HG03175 (cell line): ENCODE results near the gene APPL2.
"Not testable (repeated sequence)": the region's sequence is repeated elsewhere in the genome, so short reads cannot be mapped to it uniquely, and the experiment has no call there.

ENCODE experiments used
- ATAC-seq: cut with Tn5 transposase; IDR thresholded peaks from one replicate; pipeline ENCODE4 v1.9.1; 2021; ENCODE audit warnings: mild to moderate bottlenecking, moderate library complexity; ENCODE audit not compliant: unreplicated experiment

The APPL2 gene

DNA sequence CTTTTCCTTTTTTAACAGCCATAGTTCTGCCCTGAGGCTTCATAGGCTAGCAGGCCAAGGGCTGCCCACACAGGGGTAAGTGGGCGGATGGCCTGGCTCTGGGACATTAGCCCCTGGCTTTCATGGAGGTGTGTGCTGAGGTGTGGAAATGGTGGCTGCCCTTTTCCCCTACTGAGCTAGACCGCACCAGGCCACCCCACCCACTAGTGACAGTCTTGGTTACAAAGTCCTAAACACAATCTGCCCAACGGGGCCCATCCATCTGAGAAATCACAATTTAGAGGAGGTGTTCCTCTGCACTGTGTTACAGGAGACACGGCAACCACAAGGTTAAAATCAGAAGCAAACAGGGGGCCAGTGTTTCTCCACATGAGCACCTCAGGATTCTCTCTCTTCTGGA is 35.6 kb downstream of the APPL2 start:
- ATAC-seq = no peak

DNA sequence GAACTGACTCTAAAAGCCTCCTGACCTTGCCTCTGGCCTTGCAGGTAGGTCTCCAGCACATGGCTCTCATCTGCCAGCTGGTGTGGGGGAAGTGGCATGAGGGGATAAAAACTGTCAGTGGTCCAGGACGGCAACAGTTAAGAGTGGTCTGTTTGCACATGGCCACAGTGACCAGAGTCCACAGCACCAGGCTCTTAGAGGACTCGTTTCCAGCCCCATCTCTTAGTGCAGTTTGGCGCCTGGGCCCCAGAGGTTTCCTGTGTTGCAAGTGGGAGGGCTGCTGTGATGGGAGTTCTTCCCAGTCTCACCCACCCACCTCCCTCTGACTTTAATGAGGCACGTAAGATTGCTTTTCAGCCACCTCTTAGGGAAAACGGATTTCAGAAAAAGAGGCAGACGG is 37.0 kb downstream of the APPL2 start:
- ATAC-seq = no peak

DNA sequence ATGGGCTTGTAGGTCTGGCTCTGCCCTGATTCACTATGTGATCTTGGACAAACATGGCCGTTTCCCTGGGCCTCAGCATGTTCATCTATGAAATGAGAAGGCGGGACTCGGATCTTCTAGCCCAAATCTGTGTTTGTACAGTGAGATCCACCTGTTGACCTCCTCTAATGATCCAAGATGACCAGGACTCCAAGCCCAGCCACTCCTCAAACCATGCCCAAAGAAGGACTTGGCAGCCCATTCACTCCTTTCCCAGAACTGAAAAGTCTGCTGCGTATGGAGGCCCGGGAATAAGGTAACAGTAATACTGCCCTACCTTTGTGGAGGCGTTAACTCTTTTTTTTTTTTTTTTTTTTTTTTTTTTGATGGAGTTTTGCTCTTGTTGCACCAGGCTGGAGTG is 39.9 kb downstream of the APPL2 start:
- ATAC-seq = no peak

DNA sequence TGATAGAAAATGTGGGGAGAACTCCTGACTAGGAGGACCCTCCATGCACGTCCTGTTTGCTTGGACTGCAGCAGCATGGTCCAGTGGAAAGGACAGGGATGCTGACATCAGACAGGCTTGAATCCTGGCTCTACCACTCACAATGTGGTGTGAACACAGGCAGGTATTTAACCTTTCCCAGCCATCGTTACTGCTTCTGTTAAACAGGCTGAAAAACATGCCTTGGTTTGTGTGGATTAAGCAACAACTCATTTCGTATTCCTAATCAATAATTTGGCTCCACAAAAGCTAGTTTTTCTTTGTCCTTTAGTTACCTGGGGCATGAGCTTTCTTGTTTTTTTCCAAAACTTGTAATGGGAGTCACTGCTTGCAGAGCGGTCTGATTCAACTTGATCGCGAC is 41.0 kb downstream of the APPL2 start:
- no peak for ATAC-seq

DNA sequence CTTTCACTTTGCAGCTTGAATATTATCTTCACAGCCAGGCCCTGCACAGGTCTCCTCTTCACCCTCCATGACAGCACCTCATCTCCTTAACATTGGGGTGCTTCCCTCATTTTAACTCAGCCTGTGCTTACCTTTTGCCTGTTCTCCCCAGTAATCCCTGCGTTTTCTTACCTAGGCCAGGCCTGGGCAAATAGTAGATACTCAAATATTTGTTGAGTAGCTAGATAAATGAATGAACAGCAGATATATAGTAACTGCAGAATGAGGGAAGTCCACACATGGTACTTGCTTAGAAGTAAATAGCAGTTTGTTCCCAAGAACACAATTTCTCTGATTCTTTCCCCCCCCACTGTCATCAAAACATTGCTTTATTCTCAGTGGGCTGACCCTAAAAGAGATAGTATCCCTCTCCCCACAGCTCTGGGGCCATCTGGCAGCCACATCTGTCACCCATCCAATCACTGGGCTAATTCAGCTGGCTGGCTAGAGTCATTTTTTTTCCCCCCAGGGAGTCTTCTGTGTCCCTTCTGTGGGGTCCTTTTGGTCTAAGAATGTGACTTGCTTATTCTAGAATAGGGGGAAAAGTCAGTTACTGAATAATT is 43.2 kb downstream of the APPL2 start:
- ATAC-seq = no peak

DNA sequence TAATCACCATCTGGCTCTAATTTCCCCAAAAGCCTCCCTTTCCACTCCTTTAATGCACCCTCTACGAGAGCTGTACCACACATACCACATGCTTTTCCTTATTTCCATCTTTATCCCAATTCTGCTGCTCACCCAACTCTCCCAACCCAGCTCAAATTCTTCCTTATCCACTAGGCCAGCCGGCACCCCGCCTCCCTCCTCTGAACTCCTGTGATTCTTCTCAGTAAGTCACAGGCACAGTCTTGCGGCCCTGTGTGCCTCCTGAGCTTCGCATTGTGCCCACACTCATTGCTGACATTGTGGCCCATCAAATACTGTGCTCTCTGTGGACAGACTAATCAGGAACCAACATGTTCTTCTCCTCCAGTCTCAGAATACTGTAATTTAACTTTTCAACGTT is 45.4 kb downstream of the APPL2 start:
- no peak for ATAC-seq

DNA sequence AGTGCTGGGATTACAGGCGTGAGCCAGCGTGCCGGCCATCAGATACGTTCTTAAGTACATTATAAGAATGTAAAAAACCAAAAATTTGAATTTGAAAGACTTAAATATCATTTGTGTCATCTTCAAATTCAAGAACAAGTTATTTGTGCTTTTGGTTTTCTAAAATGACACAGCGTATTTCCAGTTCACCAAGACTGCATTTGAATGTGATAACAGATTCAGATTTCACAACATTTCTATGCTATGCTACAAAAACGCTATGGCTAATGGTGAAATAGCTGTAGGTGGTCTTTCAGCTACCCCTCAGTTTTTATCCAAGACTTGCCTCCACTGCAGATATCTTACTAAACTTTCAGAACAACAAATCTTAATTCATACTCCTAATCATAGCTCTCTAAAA is 46.7 kb downstream of the APPL2 start:
- ATAC-seq = no peak

DNA sequence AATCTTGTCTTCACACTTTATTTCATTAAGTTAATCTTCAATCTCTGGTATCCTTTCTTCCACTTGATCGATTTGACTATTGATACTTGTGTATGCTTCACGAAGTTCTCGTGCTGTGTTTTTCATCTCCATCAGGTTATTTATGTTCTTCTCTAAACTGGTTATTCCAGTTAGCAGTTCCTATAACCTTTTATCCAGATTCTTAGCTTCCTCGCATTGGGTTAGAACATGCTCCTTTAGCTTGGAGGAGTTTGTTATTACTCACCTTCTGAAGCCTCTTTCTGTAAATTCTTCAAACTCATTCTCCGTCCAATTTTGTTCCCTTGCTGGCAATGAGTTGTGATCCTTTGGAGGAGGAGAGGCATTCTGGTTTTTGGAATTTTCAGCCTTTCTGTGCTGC is 52.0 kb downstream of the APPL2 start:
- not testable (repeated sequence) for ATAC-seq

DNA sequence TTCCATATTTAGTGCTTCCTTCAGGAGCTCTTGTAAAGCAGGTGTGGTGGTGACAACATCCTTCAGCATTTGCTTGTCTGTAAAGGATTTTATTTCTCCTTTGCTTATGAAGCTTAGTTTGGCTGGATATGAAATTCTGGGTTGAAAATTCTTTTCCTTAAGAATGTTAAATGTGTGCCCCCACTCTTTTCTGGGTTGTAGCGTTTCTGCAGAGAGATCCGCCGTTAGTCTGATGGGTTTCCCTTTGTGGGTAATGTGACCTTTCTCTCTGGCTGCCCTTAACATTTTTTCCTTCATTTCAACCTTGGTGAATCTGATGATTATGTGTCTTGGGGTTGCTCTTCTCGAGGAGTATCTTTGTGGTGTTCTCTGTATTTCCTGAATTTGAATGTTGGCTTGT is 52.6 kb downstream of the APPL2 start:
- ATAC-seq = not testable (repeated sequence)

DNA sequence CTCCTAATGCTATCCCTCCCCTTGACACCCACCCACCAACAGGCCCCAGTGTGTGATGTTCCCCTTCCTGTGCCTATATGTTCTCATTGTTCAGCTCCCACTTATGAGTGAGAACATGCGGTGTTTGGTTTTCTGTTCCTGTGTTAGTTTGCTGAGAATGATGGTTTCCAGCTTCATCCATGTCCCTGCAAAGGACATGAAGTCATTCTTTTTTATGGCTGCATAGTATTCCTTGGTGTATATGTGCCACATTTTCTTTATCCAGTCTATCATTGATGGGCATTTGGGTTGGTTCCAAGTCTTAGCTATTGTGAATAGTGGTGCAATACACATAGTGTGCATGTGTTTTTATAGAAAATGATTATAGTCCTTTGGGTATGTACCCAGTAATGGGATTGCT is 56.9 kb downstream of the APPL2 start:
- ATAC-seq = not testable (repeated sequence)

DNA sequence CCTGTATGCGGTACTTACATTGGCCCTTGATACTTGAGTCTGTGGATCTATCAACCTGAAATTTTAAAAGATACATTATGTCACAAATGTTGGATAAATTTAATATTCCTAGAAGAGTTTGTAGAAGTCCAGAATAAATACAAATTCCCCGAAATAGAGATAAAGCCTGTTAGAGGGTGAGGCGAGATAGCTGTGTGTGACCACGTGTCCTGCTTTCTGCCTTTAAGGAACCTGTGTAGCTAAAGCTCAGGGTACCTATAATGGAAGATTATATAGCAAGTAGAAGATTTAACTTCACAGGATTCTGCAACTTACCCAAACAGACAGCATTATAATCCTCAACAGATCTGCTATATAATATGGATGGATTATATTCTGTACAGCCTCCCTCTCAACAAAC is 58.8 kb downstream of the APPL2 start:
- no peak for ATAC-seq

DNA sequence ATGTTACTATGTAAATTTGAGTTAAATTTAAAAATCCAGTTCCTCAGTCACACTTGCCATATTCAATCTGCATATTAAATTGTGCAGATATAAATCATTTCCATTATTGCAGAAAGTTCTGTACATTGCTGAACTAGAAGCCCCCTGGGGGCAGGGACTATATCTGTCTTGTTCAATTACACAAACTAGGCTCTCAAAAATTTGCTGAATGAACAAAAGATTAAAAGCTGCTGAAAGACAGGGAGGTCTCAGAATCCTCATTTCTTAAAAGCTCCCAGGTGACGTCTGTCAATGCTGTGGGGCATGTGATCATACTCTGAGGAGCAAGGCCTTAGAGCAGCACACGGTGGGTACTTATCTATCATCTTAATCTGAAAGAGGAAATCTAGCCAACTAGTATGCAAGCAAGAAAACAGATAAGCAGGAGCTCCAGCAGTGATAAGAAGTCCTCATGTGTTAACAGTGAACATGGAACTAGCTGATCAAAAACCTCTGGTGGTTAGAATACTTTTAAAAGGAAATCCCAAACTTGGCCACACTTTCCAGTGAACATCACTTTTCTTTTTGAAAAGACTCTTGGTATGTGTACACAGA is 60.5 kb downstream of the APPL2 start:
- ATAC-seq = no peak

DNA sequence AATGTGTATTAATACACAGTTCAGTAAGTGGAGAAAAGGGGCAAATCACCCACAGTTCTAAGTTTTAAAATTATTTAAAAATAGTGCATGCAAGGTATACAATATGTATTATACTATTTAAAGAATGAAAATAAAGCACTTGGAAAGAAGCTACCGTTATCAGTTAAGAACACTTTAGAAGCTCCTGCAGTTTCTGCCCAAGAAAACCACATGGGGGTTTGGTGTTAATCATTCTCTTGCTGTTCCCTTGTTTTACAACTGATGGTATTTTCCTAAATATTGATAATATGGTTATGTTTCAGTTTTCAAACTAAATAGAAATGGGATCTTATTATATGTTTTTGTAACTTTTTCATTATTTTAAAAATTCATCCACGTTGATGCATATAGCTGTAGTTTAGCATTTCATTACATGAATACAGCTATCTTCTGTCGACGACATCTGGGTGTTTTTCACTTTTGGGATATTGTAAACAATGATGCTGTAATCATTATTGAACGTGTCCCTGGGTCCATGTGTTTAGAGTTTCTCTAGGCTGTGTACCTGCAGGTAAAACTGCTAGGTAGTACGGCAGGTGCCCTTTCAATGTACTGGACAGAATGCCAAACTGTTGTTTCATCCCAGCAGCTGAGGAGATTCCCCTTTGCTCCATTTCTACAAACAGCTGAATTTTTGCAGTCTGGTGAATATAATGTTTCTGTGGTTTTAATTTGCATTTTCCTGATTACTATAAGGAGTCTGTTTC is 64.1 kb downstream of the APPL2 start:
- no peak for ATAC-seq

DNA sequence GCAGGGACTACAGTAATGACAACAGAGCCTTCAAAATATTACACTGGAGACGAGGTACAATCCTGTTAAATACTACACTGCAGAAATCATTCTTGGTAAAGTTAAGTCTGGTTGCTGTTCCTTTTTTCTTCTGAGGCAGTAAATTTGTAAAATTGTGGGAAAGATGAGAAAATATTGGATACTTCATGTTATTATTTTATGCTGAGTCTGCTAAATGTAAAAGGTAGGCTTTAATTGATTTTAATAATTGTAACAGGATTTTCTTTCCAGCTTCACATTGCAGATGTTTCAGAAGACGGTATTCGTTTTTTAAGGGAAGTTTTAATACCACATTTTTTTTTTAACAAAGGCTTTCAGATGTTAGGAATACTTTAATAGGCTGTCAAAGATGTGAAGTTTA is 65.8 kb downstream of the APPL2 start:
- no peak for ATAC-seq

DNA sequence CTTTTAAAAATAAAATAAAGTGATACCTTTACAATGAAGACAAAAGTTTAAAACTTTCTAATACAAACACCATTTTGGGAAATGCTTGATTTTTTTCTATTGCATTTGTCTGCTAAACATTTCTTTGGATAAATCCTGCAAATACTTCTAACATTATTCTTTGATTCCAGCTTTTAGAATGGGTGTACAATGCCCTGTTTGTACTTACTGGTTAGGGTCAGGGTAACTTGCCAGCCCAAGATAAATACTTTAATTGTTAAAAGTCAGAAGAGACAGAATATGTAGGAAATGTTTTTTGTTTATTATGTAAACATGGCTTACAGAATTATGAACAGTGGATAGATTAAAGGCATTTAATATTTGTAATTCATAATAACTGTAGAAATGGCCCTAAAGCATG is 68.0 kb downstream of the APPL2 start:
- no peak for ATAC-seq

DNA sequence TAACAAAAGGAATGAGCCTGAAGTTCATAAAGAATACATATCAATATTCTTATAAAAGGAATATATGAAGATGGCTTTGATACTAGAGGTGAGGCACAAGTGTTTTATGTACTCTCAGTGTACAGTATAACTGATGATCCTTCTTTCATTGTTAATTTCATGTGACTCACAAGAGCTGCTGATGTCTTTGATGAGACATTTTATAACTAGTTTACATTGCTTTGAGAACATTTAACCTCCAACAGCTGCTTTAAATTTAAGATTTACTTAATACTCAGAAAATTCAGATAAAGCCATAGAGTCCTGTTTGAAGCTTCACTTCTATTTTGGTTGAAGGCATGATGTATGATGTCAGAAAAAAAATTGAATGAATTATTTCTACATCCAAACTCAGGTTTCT is 68.6 kb downstream of the APPL2 start:
- ATAC-seq = no peak

DNA sequence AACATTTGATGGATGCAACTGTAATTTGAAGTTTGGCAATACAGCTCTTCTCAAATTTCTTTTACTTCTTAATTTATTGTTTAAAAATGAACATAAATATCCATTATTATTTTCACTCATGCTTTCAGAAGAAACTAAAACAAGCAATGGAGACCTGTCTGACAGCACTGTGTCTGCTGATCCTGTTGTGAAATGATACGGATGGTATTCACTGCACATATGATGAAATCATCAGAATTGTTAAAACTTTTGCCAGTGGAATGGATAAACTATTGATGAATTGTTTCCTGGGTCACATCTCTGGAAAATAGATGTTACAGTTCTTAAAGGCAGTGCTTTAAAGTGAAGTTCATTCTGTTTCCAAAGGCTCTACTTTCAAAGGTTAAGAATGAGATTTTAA is 69.2 kb downstream of the APPL2 start:
- ATAC-seq = no peak

DNA sequence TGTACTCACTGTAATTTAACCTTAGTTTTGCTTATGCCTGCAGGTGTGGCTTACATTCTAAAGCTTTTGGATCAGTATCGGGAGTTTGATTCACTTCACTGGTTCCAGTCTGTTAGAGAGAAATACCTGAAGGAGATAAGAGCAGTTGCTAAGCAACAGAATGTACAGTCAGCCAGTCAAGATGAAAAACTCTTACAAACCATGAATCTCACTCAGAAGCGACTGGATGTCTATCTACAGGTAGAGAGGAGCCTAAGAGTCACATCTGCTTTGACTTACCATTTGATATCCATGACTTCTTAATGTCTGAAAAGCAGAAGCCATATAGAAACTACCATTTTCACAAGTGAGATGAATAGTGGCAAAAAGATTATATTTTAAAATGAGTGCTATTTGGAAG is 71.9 kb downstream of the APPL2 start:
- no peak for ATAC-seq

DNA sequence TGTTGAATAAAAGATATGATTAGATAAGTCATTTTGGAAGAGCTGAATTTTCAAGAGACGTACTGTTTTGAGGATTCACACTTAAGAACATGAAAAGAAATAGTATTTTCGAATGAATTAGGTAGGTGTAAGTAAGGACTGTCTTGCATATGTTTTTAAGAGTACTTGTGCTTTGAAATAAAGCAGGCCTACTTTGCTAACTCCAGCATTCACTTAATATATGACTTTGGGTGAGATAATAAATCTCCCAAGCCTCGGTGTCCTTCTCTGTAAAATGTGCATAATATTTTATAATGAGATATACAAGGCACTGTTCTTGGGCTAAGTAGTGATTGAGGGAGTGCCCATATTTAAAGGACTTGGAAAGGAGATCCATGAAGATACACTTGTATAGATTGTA is 73.8 kb downstream of the APPL2 start:
- no peak for ATAC-seq

DNA sequence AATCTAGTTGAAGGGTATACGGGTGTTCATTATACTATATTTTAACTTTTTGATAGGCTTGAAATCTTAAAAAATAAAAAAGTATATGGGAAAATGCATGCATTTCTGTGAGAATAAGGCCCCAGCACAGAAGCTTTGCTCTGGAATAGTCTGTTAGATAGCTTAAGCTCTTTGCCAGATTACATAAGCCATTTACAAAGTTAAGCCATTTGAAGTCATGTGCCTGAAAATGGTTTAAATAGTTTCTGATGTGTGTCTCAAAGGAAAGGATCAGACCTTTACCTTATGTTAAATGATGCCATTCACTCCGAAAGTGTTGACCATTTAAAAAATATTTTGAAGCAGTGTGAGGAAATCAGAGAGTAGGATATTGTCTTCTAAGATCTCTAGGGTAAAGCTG is 77.1 kb downstream of the APPL2 start:
- ATAC-seq = no peak

DNA sequence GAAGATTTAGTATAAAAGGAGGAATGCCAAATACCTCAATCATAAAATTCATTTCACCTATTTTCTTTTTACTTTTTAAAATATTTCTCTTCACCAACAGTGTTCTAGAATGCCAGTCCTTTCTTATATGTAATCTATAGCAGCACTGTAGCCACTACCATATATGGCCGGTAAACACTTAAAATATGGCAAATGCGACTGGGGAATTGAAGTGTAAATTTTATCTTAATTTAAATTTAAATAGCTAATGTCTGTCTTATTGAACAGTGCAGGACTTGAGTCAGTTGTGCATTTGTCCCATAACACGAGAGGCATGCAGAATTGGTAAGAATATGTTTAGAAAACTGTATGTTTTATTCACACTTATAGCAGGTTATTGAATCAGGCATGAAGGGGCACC is 78.4 kb downstream of the APPL2 start:
- no peak for ATAC-seq

DNA sequence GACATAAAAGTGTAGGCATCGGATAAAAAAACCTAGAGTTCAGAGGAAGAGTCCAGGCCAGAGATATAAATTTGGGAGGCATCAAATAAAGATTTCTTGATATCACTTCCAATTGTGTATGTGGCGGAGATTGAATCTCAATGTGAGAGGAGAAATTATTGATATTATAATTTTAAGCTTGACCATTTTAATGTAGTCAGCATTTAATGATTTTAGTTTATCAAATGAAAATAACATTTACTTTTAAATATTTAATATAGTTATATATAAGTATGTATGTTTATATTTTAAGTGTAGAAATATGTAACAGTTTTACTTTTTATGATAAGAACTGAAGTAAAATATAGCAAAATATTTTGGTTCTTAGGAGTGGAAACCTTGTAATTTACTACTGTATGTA is 79.7 kb downstream of the APPL2 start:
- no peak for ATAC-seq

DNA sequence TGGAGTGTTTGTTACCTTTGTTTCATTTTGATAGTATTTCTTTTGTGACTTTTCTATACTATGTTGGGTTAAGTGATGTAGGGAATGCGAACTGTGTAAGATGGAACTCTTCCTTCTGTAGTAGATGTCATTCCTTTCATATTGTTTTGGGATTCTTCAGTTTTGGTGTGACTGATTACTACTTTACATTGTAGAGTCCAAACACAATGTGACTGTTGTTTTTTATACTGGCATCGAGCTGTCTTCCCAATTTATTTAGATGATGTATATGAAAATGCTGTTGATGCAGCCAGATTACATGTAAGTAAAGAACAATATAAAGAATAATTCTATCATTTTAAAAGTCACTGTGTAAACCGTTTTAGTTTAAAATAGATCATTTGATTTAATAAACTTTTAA is 93.7 kb downstream of the APPL2 start:
- ATAC-seq = no peak
